ENCODE data around the gene ITPA.

DNA sequence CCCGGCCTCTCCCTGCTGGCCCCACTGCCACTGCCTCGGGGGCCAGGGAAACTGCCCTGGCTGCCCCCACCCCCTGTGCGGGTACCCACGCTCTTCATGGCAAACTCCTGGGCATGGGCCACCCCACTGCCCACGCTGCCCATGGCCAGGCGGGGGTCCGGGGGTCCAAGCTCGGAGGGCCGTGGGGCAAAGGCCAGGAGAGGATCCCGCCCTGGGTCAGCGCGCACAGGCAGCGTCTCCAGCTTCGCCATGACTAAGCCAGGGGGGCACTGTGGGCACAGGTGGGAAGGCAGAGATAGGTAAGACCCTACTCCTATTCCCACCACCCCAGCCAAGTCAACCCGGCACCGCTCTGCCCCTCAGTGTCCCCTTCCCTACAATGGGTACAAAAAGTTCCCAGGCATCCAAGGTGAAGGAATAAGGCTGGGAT, 42.4 kb upstream of the ITPA start:
- TF ChIP-seq, protein P1, sequence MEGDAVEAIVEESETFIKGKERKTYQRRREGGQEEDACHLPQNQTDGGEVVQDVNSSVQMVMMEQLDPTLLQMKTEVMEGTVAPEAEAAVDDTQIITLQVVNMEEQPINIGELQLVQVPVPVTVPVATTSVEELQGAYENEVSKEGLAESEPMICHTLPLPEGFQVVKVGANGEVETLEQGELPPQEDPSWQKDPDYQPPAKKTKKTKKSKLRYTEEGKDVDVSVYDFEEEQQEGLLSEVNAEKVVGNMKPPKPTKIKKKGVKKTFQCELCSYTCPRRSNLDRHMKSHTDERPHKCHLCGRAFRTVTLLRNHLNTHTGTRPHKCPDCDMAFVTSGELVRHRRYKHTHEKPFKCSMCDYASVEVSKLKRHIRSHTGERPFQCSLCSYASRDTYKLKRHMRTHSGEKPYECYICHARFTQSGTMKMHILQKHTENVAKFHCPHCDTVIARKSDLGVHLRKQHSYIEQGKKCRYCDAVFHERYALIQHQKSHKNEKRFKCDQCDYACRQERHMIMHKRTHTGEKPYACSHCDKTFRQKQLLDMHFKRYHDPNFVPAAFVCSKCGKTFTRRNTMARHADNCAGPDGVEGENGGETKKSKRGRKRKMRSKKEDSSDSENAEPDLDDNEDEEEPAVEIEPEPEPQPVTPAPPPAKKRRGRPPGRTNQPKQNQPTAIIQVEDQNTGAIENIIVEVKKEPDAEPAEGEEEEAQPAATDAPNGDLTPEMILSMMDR (conservative IDR thresholded peaks at IDR 0.05; ENCODE audit: low read depth in 2 of 2) = no peak
- no peak for TF ChIP-seq POLR2AphosphoS5 (IDR thresholded peaks at IDR 0.05; ENCODE audit: low read depth)
- TF ChIP-seq STAT1 (IDR thresholded peaks at IDR 0.05; ENCODE audit: unreplicated experiment) = no peak
- no peak for TF ChIP-seq EZH2 (IDR thresholded peaks at IDR 0.05; ENCODE audit: low read depth, unreplicated experiment)
- TF ChIP-seq EZH2phosphoT487 (IDR thresholded peaks at IDR 0.05; ENCODE audit: unreplicated experiment) = no peak
- TF ChIP-seq JUNB (IDR thresholded peaks at IDR 0.05; ENCODE audit: unreplicated experiment) = no peak
- no peak for TF ChIP-seq REST (IDR thresholded peaks at IDR 0.05; ENCODE audit: unreplicated experiment)
- TF ChIP-seq ZNF114 (CRISPR knock-in tag; IDR thresholded peaks at IDR 0.05) = no peak
- no peak for TF ChIP-seq CREB1 (CRISPR knock-in tag; IDR thresholded peaks at IDR 0.05; ENCODE audit: low read depth)
- no peak for TF ChIP-seq ZNF331 (CRISPR knock-in tag; IDR thresholded peaks at IDR 0.05; ENCODE audit: low read depth)
- no peak for TF ChIP-seq NANOG (IDR thresholded peaks at IDR 0.05; ENCODE audit: borderline replicate concordance)

Measured in GM23338 (cell line).